Osteocyte (in vitro differentiated cells): ENCODE measurements around the gene TRAK1. TPM values are rescaled to one million over a fixed set of nuclear protein-coding genes. Genes with fewer than 3 reads are reported as not detected.

Experiments used
- DNase-seq: peaks from one replicate; pipeline ENCODE4 v3.0.0; 2021; ENCODE audit warnings: mixed read lengths; ENCODE audit not compliant: unreplicated experiment; ENCODE audit errors: extremely low spot score
- H3K27ac Mint-ChIP-seq: one replicate; pipeline ENCODE4 v1.8.0; 2021; ENCODE audit warnings: mild to moderate bottlenecking, mixed read lengths; ENCODE audit not compliant: unreplicated experiment
- H3K27me3 Mint-ChIP-seq: one replicate; pipeline ENCODE4 v1.8.0; 2021; ENCODE audit warnings: mixed read lengths; ENCODE audit not compliant: unreplicated experiment
- H3K36me3 Mint-ChIP-seq: one replicate; pipeline ENCODE4 v1.8.0; 2021; ENCODE audit warnings: mixed read lengths; ENCODE audit not compliant: unreplicated experiment
- H3K4me1 Mint-ChIP-seq: one replicate; pipeline ENCODE4 v1.8.0; 2021; ENCODE audit warnings: mixed read lengths; ENCODE audit not compliant: unreplicated experiment
- H3K4me3 Mint-ChIP-seq: one replicate; pipeline ENCODE4 v1.8.0; 2021; ENCODE audit warnings: mild to moderate bottlenecking, moderate library complexity, mixed read lengths; ENCODE audit not compliant: unreplicated experiment
- H3K9me3 Mint-ChIP-seq: one replicate; pipeline ENCODE4 v1.8.0; 2021; ENCODE audit warnings: mixed read lengths; ENCODE audit not compliant: unreplicated experiment
- total RNA-seq: library from RNA; stranded (reverse); gene quantifications from 2 replicates; pipeline ENCODE4 v1.2.1, GENCODE V29; 2021
- TF ChIP-seq, protein P1 (sequence below): fragments of 200-600 bp; sonication (generic); IDR thresholded peaks from 2 replicates; pipeline ENCODE4 v1.5.0; 2021; ENCODE audit warnings: antibody characterized with exemption, mild to moderate bottlenecking, moderate library complexity

Gene TRAK1
- total RNA-seq, 1 donor from 2014 or later = 30.7 TPM

DNA sequence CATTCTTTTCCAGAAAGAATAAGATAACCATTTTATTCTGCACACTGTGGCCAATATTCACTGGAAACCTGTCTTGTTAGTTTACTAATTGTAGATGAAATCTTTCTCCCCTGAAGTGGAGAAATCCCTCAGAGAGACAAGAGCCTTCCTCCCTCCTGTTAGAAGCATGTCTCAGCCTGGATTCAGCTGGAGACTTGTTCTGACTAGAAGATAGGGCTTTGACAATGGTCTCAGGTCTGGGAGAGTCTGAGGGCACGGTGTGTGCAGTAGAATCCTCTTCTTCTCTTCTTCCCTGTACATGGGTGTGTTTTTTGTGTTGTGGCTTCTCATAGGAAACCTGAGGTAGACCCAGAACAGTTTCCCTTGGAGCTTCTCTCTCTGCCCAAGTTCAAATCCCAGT lies 154.9 kb downstream of the TRAK1 start:
- H3K27me3 Mint-ChIP-seq = peaks cover 54% of the 10 kb centered on the region
- TF ChIP-seq, protein P1, sequence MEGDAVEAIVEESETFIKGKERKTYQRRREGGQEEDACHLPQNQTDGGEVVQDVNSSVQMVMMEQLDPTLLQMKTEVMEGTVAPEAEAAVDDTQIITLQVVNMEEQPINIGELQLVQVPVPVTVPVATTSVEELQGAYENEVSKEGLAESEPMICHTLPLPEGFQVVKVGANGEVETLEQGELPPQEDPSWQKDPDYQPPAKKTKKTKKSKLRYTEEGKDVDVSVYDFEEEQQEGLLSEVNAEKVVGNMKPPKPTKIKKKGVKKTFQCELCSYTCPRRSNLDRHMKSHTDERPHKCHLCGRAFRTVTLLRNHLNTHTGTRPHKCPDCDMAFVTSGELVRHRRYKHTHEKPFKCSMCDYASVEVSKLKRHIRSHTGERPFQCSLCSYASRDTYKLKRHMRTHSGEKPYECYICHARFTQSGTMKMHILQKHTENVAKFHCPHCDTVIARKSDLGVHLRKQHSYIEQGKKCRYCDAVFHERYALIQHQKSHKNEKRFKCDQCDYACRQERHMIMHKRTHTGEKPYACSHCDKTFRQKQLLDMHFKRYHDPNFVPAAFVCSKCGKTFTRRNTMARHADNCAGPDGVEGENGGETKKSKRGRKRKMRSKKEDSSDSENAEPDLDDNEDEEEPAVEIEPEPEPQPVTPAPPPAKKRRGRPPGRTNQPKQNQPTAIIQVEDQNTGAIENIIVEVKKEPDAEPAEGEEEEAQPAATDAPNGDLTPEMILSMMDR = no peak
- H3K4me3 Mint-ChIP-seq = no peak overlapping the region
- peaks cover 2% of the 10 kb centered on the region for H3K4me1 Mint-ChIP-seq
- no peak overlapping the region for H3K27ac Mint-ChIP-seq
- DNase-seq = no peak
- no peaks in the 10 kb centered on the region for H3K9me3 Mint-ChIP-seq
- no peaks in the 10 kb centered on the region for H3K36me3 Mint-ChIP-seq

DNA sequence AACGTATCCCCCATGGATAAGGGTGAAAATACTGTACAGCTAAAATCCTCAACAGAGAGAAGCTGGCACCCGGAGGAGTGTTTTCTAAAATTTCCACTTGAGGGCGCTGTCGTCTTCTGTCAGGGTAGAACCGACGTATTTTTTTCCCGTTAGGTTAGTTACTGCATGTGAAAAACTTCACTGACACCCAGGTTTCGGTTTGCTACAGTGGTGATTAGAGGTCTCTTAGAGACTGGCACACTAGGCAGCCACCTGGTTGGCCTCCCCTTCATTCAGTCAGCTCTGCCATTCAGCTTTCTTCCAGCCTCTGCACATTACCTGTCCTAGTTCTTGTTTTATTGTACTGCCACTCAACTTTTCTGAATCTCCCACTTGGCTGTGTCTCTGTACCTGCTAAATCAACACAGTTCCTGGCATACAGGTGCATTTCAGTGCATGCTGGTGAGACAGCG lies 156.4 kb downstream of the TRAK1 start:
- no peaks in the 10 kb centered on the region for H3K36me3 Mint-ChIP-seq
- peaks cover 61% of the 10 kb centered on the region for H3K27me3 Mint-ChIP-seq
- H3K4me1 Mint-ChIP-seq = peaks cover 2% of the 10 kb centered on the region
- no peak overlapping the region for H3K27ac Mint-ChIP-seq
- DNase-seq = no peak
- H3K4me3 Mint-ChIP-seq = no peak overlapping the region
- no peaks in the 10 kb centered on the region for H3K9me3 Mint-ChIP-seq
- TF ChIP-seq, protein P1 = peak; percentile 78

- no peak for DNase-seq
- peaks cover 2% of the 10 kb centered on the region for H3K4me1 Mint-ChIP-seq
- no peak overlapping the region for H3K27ac Mint-ChIP-seq
- no peaks in the 10 kb centered on the region for H3K36me3 Mint-ChIP-seq
- no peak overlapping the region for H3K4me3 Mint-ChIP-seq
- TF ChIP-seq, protein P1 = no peak
- no peaks in the 10 kb centered on the region for H3K9me3 Mint-ChIP-seq
- peaks cover 67% of the 10 kb centered on the region for H3K27me3 Mint-ChIP-seq
Measured at GRCh38 chr3:42250761-42251160, 159.6 kb downstream of the TRAK1 start.

DNA sequence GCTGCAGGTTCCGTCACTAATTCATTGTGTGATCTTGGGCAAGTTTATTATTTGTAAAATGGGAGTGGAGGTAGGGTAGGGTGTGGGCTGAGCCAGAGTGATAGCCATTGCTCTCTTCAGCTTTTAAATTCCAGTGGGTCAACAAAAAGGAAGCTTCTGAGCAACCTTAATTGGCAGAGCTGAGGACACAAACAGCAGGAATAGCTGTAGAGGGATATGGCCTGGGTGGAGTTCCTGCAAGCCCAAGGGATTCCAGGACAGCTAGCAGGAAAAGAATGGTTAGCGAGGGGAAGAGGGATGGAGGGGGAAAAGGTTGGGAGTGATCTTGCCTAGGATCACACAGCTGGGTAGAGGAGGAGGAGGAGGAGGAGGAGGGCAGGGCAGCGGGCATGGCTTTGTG lies 163.4 kb downstream of the TRAK1 start:
- Mint-ChIP-seq H3K4me3 (no peak overlapping the region), H3K9me3 (no peaks in the 10 kb centered on the region), H3K4me1 (peaks cover 3% of the 10 kb centered on the region), H3K27me3 (peaks cover 36% of the 10 kb centered on the region), H3K27ac (no peak overlapping the region), H3K36me3 (no peaks in the 10 kb centered on the region)
- DNase-seq = no peak
- TF ChIP-seq, protein P1 = no peak

DNA sequence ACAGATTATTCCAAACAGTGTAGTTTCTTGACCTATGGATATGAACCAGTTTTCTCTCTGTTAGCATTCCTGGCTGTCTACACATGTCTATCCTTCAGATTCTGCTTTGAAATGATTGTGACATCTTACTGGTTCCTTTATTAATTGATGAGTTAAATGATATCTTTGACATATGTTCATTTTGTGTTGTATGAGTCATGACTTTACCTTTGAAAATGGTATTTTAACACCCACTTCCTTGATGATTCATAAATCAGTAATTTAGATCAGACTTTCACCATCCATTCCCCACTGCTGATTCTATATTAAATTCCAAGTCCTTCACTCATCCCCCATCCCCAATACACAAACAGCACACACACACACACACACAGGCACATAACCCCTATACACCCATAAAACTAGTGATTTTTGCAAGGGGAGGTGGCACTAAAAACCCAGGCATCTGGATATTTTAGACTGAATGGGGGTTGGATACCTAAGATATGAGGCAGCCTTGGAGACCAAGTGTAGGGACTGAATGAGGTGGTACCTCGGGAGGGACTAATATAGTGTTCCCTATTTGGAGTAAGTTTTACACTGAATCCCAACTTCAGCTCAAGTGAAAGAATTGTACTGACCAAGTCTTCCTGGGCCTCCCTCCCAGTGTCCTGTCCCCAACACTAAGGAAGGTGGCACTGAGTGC lies 165.1 kb downstream of the TRAK1 start:
- Mint-ChIP-seq H3K4me1 (peaks cover 3% of the 10 kb centered on the region), H3K36me3 (no peaks in the 10 kb centered on the region), H3K9me3 (no peaks in the 10 kb centered on the region), H3K27ac (no peak overlapping the region), H3K4me3 (no peak overlapping the region), H3K27me3 (peaks cover 38% of the 10 kb centered on the region)
- DNase-seq = no peak
- TF ChIP-seq, protein P1 = no peak
